Central memory CD8-positive, alpha-beta T cell (primary cell): ENCODE results near the gene BIVM.

ENCODE experiments used
- ATAC-seq: fragments of 150-1000 bp; cut with Tn5 transposase; replicated peaks from 2 replicates; pipeline ENCODE4 v1.10.0; 2022; ENCODE audit warnings: mild to moderate bottlenecking, moderate FRiP score, moderate number of reproducible peaks; ENCODE audit not compliant: poor library complexity, severe bottlenecking; ENCODE audit errors: extremely low read depth
- DNase-seq, 2 donors: peaks; one replicate each; pipeline ENCODE4 v3.0.0; 2021; ENCODE audit warnings: low spot score in 2 of 2
- H3K27ac Mint-ChIP-seq: one replicate; pipeline ENCODE4 v1.8.0; 2022; ENCODE audit warnings: low read depth, mild to moderate bottlenecking, moderate library complexity, mixed read lengths
- H3K27me3 Mint-ChIP-seq: one replicate; pipeline ENCODE4 v1.8.0; 2022; ENCODE audit warnings: mixed read lengths
- H3K36me3 Mint-ChIP-seq: one replicate; pipeline ENCODE4 v1.8.0; 2022; ENCODE audit warnings: mild to moderate bottlenecking, moderate library complexity, mixed read lengths; ENCODE audit not compliant: insufficient read depth
- H3K4me1 Mint-ChIP-seq: one replicate; pipeline ENCODE4 v1.8.0; 2022; ENCODE audit warnings: mixed read lengths
- H3K4me3 Mint-ChIP-seq: one replicate; pipeline ENCODE4 v1.8.0; 2022; ENCODE audit warnings: mild to moderate bottlenecking, moderate library complexity, mixed read lengths
- H3K9me3 Mint-ChIP-seq: one replicate; pipeline ENCODE4 v1.8.0; 2022; ENCODE audit warnings: mixed read lengths

The BIVM gene

DNA sequence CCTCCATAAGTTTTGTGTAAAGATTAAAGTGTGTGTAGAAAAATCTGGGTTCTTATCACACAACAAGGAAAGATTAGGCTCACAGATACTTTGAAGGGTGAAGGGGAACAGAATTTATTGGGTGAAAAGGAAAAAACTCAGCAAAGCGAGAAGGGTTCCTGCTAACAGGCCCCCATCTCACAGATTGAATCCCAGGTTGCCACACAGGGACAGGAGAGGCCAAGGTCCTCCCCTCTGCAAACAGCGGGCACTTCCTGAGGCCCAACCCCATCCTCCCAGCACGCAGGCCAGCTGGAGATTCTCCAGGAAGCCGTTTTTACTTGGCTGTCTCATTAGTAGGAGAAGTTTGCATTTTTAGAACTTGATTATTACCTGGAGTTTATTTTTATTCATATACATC is 31.7 kb downstream of the BIVM start:
- Mint-ChIP-seq H3K36me3 (peaks cover 7% of the 10 kb centered on the region), H3K27ac (no peak overlapping the region), H3K9me3 (no peaks in the 10 kb centered on the region), H3K4me1 (no peaks in the 10 kb centered on the region), H3K27me3 (no peaks in the 10 kb centered on the region), H3K4me3 (no peak overlapping the region)
- ATAC-seq, result no peak
- no peak for DNase-seq

GRCh38 chr13:102836471-102836870 is 37.6 kb downstream of the BIVM start:
- H3K27ac Mint-ChIP-seq, result no peak overlapping the region
- no peaks in the 10 kb centered on the region for H3K4me1 Mint-ChIP-seq
- DNase-seq (no peak), ATAC-seq (no peak)
- no peaks in the 10 kb centered on the region for H3K27me3 Mint-ChIP-seq
- H3K9me3 Mint-ChIP-seq, result no peaks in the 10 kb centered on the region
- H3K4me3 Mint-ChIP-seq, result no peak overlapping the region
- peaks cover 12% of the 10 kb centered on the region for H3K36me3 Mint-ChIP-seq

- H3K27ac Mint-ChIP-seq, result no peak overlapping the region
- ATAC-seq (no peak), DNase-seq (no peak)
- peaks cover 10% of the 10 kb centered on the region for H3K36me3 Mint-ChIP-seq
- no peak overlapping the region for H3K4me3 Mint-ChIP-seq
- H3K9me3 Mint-ChIP-seq, result no peaks in the 10 kb centered on the region
- H3K27me3 Mint-ChIP-seq, result no peaks in the 10 kb centered on the region
- H3K4me1 Mint-ChIP-seq, result no peaks in the 10 kb centered on the region
Observed at GRCh38 chr13:102838273-102838672, 39.4 kb downstream of the BIVM start.

- Mint-ChIP-seq H3K27me3 (no peaks in the 10 kb centered on the region), H3K36me3 (peaks cover 13% of the 10 kb centered on the region), H3K4me1 (no peaks in the 10 kb centered on the region), H3K27ac (no peak overlapping the region), H3K9me3 (no peaks in the 10 kb centered on the region), H3K4me3 (no peak overlapping the region)
- DNase-seq, result no peak
- ATAC-seq, result no peak
Observed at GRCh38 chr13:102838982-102839381, 40.1 kb downstream of the BIVM start.

DNA sequence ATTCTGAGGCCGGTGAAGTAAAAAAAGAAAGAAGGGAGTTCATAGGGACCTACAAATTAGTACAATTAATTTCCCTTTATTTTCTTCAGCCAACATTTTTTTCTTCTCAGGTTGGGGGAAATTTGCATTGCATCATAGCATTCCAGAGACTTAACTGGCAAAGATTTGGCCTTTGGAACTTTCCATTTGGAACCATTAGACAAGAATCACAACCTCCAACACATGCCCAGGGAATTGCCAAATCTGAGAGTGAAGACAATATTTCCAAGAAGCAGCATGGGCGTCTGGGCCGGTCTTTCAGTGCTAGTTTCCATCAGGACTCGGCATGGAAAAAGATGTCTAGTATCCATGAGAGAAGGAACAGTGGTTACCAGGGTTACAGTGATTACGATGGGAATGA is 40.5 kb downstream of the BIVM start:
- H3K27ac Mint-ChIP-seq, result no peak overlapping the region
- ATAC-seq (no peak), DNase-seq (no peak)
- peaks cover 13% of the 10 kb centered on the region for H3K36me3 Mint-ChIP-seq
- H3K4me1 Mint-ChIP-seq, result peaks cover under 1% of the 10 kb centered on the region
- no peaks in the 10 kb centered on the region for H3K9me3 Mint-ChIP-seq
- no peaks in the 10 kb centered on the region for H3K27me3 Mint-ChIP-seq
- H3K4me3 Mint-ChIP-seq, result no peak overlapping the region

DNA sequence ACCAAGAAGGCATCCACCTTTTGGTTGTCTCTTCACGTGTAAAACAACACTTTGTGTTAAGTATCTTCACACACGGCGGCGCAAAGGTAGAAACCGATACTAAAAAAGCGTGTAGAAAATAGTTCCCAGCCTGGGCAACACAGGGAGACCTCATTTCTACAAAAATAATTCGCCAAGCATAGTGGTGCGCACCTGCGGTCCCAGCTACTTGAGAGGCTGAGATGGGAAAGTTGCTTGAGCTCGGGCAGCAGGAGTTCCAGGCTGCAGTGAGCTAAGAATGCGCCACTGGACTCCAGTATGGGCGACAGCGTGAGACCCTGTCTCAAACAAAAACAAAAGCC is 46.3 kb downstream of the BIVM start:
- DNase-seq (no peak), ATAC-seq (peak; percentile 54)
- Mint-ChIP-seq H3K4me1 (peaks cover 32% of the 10 kb centered on the region), H3K27me3 (no peaks in the 10 kb centered on the region), H3K4me3 (peak overlapping the region; percentile 87), H3K36me3 (peaks cover 26% of the 10 kb centered on the region), H3K27ac (peak overlapping the region; percentile 95), H3K9me3 (no peaks in the 10 kb centered on the region)

GRCh38 chr13:102845630-102846260 is 46.8 kb downstream of the BIVM start, which contains the start of gene ERCC5:
TSS of gene ERCC5 (plus strand) at chr13:102846032. CDS start at chr13:102846267, 235 bp downstream.
- Mint-ChIP-seq H3K4me1 (peaks cover 37% of the 10 kb centered on the region), H3K27me3 (no peaks in the 10 kb centered on the region), H3K36me3 (peaks cover 31% of the 10 kb centered on the region), H3K27ac (peak within 1 kb of the TSS; percentile 95), H3K4me3 (peak within 1 kb of the TSS; percentile 87), H3K9me3 (no peaks in the 10 kb centered on the region)
- DNase-seq, result peak; percentile 97 to 99
- peak; percentile 78 for ATAC-seq

DNA sequence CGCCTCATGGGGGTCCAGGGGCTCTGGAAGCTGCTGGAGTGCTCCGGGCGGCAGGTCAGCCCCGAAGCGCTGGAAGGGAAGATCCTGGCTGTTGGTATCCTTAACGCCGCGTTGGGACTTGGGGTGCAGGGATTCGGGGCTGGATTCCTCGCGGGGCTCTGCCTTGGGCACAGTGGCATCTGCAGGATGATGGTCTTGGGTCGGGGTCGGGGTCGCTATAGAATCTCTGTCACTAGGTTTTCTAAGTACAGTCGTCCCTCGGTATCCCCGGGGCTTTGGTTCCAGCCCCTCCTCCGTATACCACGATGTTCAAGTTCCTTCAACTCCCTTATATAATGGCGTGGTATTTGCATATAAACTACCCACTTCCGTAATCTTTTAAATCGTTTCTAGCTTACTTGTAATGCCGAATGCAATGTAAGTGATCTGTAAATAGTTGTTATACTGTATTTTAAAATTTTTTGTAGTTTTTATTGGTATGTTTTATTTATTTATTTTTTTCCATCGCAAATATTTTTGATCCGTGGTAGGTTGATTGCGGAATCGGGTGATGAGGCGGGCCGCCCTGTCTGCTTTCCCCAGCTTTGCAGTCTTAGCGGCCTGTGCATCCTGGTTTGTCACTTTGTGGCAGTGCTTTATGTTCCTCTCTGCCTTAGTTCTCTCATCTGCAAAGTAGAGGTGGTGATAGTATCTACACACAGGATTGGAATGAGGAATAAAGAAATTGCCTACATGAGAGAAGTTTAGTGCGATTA is 47.5 kb downstream of the BIVM start:
- Mint-ChIP-seq H3K9me3 (no peaks in the 10 kb centered on the region), H3K27me3 (no peaks in the 10 kb centered on the region), H3K27ac (peak overlapping the region; percentile 95), H3K4me1 (peaks cover 38% of the 10 kb centered on the region), H3K36me3 (peaks cover 31% of the 10 kb centered on the region), H3K4me3 (peak overlapping the region; percentile 87)
- ATAC-seq (peak; percentile 43), DNase-seq (peak in 1 of 2 donors; percentile 27)

DNA sequence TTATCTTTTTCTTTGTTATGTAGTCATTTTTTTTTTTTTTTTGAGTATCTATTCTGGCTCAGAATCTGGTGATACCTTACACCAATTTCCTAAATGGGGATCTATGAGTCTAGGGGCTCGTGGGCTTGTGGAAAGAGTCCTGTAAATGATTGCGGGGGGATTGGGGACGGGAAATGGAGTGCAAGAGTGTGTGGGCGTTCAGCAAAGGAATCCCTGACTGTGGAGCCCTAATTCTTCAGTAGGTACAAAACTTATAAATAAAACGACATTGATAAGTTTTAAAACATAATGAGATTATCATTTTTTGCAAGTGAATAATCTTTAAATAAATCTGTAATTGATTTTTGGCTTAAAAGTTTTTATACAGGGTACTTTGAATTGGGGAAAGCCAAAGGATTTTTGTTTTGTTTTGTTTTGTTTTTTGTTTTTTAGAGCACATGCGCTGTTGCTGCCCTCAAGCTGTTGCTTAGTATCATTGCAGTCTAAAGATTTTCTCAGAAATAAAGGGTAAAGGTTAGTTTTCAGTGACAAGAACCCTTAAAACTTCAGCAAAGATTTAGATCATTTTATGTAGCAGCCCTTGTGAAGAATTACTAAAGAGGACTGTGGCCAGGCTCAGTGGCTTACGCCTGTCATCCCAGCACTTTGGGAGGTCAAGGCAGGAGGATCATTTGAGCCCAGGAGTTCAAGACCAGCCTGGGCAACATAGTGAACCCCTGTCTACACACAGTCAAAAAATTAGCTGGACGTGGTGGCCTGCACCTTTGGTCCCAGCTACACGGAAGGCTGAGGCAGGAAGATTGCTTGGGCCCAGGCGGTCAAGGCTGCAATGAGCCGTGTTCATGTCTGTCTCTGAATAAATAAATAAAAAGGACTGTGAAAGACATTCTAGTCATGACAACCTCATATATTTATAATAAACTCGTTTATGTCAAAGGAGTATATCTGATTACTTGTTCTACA is 48.6 kb downstream of the BIVM start:
- Mint-ChIP-seq H3K27me3 (no peaks in the 10 kb centered on the region), H3K36me3 (peaks cover 37% of the 10 kb centered on the region), H3K4me1 (peaks cover 40% of the 10 kb centered on the region), H3K9me3 (no peaks in the 10 kb centered on the region), H3K4me3 (peak overlapping the region; percentile 87), H3K27ac (peak overlapping the region; percentile 95)
- no peak for ATAC-seq
- no peak for DNase-seq

- no peaks in the 10 kb centered on the region for H3K27me3 Mint-ChIP-seq
- H3K4me1 Mint-ChIP-seq, result peaks cover 43% of the 10 kb centered on the region
- H3K27ac Mint-ChIP-seq, result no peak overlapping the region
- H3K36me3 Mint-ChIP-seq, result peaks cover 45% of the 10 kb centered on the region
- H3K9me3 Mint-ChIP-seq, result no peaks in the 10 kb centered on the region
- ATAC-seq (no peak), DNase-seq (no peak)
- no peak overlapping the region for H3K4me3 Mint-ChIP-seq
Observed at GRCh38 chr13:102848956-102849355, 50.0 kb downstream of the BIVM start.

DNA sequence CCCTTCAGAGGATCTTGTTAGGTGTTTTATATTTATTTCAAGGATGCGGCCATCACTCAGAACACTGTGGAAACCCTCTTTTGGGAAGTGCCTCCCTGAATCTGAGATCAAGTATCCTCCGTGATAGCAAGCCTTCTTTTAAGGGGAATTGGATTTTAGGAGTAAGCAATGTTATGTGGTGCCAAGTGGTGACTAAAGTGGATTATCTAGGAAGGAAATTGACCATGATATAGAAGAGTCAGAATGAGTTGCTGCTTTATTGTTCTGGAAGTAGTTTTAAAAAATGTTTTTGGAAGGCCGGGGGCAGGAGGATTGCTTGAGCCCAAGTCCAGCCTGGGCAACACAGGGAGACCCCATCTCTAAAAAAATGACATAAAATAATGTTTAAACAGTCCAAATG is 53.6 kb downstream of the BIVM start:
- Mint-ChIP-seq H3K4me3 (no peak overlapping the region), H3K9me3 (no peaks in the 10 kb centered on the region), H3K4me1 (peaks cover 49% of the 10 kb centered on the region), H3K27me3 (no peaks in the 10 kb centered on the region), H3K27ac (peak overlapping the region; percentile 39), H3K36me3 (peaks cover 55% of the 10 kb centered on the region)
- DNase-seq (no peak), ATAC-seq (no peak)

- H3K4me3 Mint-ChIP-seq, result peak overlapping the region; percentile 35
- peaks cover 49% of the 10 kb centered on the region for H3K4me1 Mint-ChIP-seq
- H3K36me3 Mint-ChIP-seq, result peaks cover 72% of the 10 kb centered on the region
- no peaks in the 10 kb centered on the region for H3K27me3 Mint-ChIP-seq
- no peaks in the 10 kb centered on the region for H3K9me3 Mint-ChIP-seq
- ATAC-seq, result peak; percentile 83
- peak overlapping the region; percentile 77 for H3K27ac Mint-ChIP-seq
- no peak for DNase-seq
Observed at GRCh38 chr13:102854675-102855074, 55.8 kb downstream of the BIVM start.
